Mucosa of descending colon (tissue), 3 donors: ENCODE results near the gene STX4. TPM values are rescaled to one million over a fixed set of nuclear protein-coding genes. Genes with fewer than 3 reads are reported as not detected.

Source experiments
- ATAC-seq: fragments of 200-7000 bp; cut with Tn5 transposase; one replicate; pipeline ENCODE4 v1.9.1; 2020; ENCODE audit warnings: mild to moderate bottlenecking, moderate library complexity
- DNase-seq, 3 donors: peaks; one replicate each; pipeline ENCODE4 v3.0.0-alpha.2; 2020
- H3K36me3 ChIP-seq: fragments of 200-600 bp; one replicate; pipeline ENCODE4 v1.8.0; 2021; ENCODE audit warnings: low read depth, mild to moderate bottlenecking
- H3K4me1 ChIP-seq: fragments of 200-600 bp; one replicate; pipeline ENCODE4 v1.8.0; 2021; ENCODE audit warnings: low read depth, mild to moderate bottlenecking
- H3K4me3 ChIP-seq: fragments of 200-600 bp; one replicate; pipeline ENCODE4 v1.8.0; 2021; ENCODE audit warnings: mild to moderate bottlenecking
- H3K9me3 ChIP-seq: fragments of 200-600 bp; one replicate; pipeline ENCODE4 v1.8.0; 2021; ENCODE audit warnings: mild to moderate bottlenecking
- intact Hi-C, 2 donors: fragments of 100-400 bp; cut with DNase I in 1 of 2; cut with micrococcal nuclease in 1 of 2; formaldehyde crosslinking; loops; one replicate each; pipeline versions ENCODE4 v1.11.0 to v1.11.1; 2022; cut with DNase I, micrococcal nuclease
- total RNA-seq, 3 donors: library from RNA; stranded (reverse); fragmentation: NEBNext Ultra II Directional in 2 of 3; extraction: Animal tissue kit (Norgen Biotek cat#: 25700) in 2 of 3; gene quantifications; one replicate each; pipeline versions ENCODE4 v1.2.1 to v1.2.4, GENCODE V29; 2021 to 2023
- TF ChIP-seq, protein P1 (sequence below): fragments of 200-600 bp; IDR thresholded peaks from one replicate; pipeline ENCODE4 v1.8.0; 2022; ENCODE audit warnings: antibody characterized with exemption, mild to moderate bottlenecking
- donor health status: DM: no; HTN: no; CAD: no; lungs with moderate emphysema.
- donor health status: DM: no; HTN: no; CAD: no.
- donor health status: DM: no; HTN: yes; CAD: no.

STX4 gene
- total RNA-seq, 3 donors from 2014 or later, result 74.8 to 87.7 (median 86.9) TPM

DNA sequence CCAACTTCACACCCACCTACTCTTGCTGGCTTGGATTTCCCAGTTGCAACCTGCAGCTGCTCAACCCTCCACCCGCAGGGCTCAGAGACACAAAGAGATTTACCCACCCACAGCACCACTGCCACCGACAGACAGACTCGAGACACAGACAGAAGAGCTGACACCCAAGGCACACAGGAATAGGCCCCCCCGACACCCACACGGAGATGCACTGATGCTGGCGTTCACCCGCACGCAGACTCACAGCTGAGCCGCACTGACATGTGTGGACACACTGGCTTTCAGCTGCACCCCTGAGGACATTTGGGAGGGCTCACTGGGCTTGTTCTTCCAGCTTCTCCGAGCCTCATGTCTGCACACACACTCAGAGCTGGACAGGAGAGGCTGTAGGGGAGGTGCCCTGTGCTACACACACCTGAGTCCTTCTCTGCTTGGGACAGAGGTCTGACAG lies 31.1 kb upstream of the STX4 start:
- no peak for DNase-seq
- no peak overlapping the region for H3K4me3 ChIP-seq
- H3K4me1 ChIP-seq, result no peaks in the 10 kb centered on the region
- no peaks in the 10 kb centered on the region for H3K9me3 ChIP-seq
- TF ChIP-seq, protein P1, sequence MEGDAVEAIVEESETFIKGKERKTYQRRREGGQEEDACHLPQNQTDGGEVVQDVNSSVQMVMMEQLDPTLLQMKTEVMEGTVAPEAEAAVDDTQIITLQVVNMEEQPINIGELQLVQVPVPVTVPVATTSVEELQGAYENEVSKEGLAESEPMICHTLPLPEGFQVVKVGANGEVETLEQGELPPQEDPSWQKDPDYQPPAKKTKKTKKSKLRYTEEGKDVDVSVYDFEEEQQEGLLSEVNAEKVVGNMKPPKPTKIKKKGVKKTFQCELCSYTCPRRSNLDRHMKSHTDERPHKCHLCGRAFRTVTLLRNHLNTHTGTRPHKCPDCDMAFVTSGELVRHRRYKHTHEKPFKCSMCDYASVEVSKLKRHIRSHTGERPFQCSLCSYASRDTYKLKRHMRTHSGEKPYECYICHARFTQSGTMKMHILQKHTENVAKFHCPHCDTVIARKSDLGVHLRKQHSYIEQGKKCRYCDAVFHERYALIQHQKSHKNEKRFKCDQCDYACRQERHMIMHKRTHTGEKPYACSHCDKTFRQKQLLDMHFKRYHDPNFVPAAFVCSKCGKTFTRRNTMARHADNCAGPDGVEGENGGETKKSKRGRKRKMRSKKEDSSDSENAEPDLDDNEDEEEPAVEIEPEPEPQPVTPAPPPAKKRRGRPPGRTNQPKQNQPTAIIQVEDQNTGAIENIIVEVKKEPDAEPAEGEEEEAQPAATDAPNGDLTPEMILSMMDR, result no peak
- intact Hi-C loops, result no loop called here
- no peak for ATAC-seq
- H3K36me3 ChIP-seq, result no peaks in the 10 kb centered on the region

DNA sequence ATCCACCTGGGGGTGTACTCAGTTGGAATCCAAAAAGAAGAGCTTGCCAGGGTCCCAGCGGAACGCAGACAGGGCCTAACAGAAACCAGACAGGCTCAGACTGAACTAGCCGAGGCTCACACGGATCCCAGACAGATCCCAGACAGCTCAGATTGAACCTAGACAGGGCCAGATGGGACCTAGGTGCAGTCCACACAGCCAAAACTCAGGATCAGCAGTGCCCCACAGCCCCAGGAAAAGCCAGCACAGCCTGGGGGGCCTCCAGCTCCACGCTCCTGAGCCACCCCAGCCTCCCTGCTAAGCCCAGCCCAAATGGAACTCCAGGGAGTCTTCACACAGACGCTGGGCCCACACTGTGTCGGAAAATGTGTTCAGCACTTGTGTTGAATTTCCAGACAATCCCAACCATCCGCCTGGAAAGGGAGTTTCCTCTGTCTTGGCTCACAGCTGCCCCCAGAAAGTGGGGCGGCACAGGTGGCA lies 30.5 kb upstream of the STX4 start:
- intact Hi-C loops, result no loop called here
- ATAC-seq, result no peak
- DNase-seq, result no peak
- Histone ChIP-seq H3K4me1 (no peaks in the 10 kb centered on the region), H3K4me3 (no peak overlapping the region), H3K36me3 (no peaks in the 10 kb centered on the region), H3K9me3 (no peaks in the 10 kb centered on the region)
- TF ChIP-seq, protein P1, result no peak

GRCh38 chr16:31003744-31004143 lies 29.6 kb upstream of the STX4 start:
- TF ChIP-seq, protein P1, result no peak
- DNase-seq, result no peak
- ATAC-seq, result no peak
- H3K36me3 ChIP-seq, result no peaks in the 10 kb centered on the region
- H3K9me3 ChIP-seq, result no peaks in the 10 kb centered on the region
- no peak overlapping the region for H3K4me3 ChIP-seq
- H3K4me1 ChIP-seq, result no peaks in the 10 kb centered on the region
- intact Hi-C loops, result no loop called here

- Histone ChIP-seq H3K4me1 (no peaks in the 10 kb centered on the region), H3K4me3 (no peak overlapping the region), H3K9me3 (no peaks in the 10 kb centered on the region), H3K36me3 (no peaks in the 10 kb centered on the region)
- ATAC-seq, result no peak
- intact Hi-C loops, result no loop called here
- TF ChIP-seq, protein P1, result no peak
- no peak for DNase-seq
These were observed 28.7 kb upstream of the STX4 start for GRCh38 chr16:31004658-31005057.

- TF ChIP-seq, protein P1, result no peak
- intact Hi-C loops, result no loop called here
- no peak for ATAC-seq
- no peak for DNase-seq
- no peaks in the 10 kb centered on the region for H3K4me1 ChIP-seq
- H3K9me3 ChIP-seq, result no peaks in the 10 kb centered on the region
- no peak overlapping the region for H3K4me3 ChIP-seq
- no peaks in the 10 kb centered on the region for H3K36me3 ChIP-seq
These were observed 27.8 kb upstream of the STX4 start for GRCh38 chr16:31005350-31006085.
